KMS-11 (cell line): Measurements from ENCODE around the gene CAMTA1.

Experiments used
- H2AFZ ChIP-seq: fragments of 200-600 bp; sonication (generic); 2 replicates; pipeline ENCODE4 v1.6.1; 2016; ENCODE audit warnings: antibody characterized with exemption, mixed run types, low read depth
- H3K27ac ChIP-seq: fragments of 200-600 bp; sonication (generic); 2 replicates; pipeline ENCODE4 v1.6.1; 2016; ENCODE audit warnings: mild to moderate bottlenecking, mixed run types
- H3K27me3 ChIP-seq: fragments of 200-600 bp; sonication (generic); 2 replicates; pipeline ENCODE4 v1.6.1; 2017; ENCODE audit warnings: mild to moderate bottlenecking, low read depth, mixed run types, moderate library complexity; ENCODE audit not compliant: insufficient read depth
- H3K36me3 ChIP-seq: fragments of 200-600 bp; sonication (generic); 2 replicates; pipeline ENCODE4 v1.6.1; 2017; ENCODE audit warnings: mild to moderate bottlenecking, mixed run types; ENCODE audit not compliant: insufficient read depth
- H3K4me1 ChIP-seq: fragments of 200-600 bp; sonication (generic); 2 replicates; pipeline ENCODE4 v1.6.1; 2016; ENCODE audit warnings: mild to moderate bottlenecking, low read depth, mixed run types; ENCODE audit not compliant: poor library complexity, severe bottlenecking
- H3K4me2 ChIP-seq: fragments of 200-600 bp; sonication (generic); 2 replicates; pipeline ENCODE4 v1.7.0; 2016; ENCODE audit warnings: mild to moderate bottlenecking, mixed run types
- H3K4me3 ChIP-seq: fragments of 200-600 bp; sonication (generic); IDR thresholded peaks from 2 replicates; pipeline ENCODE4 v1.6.1; 2017; ENCODE audit warnings: low read depth, low read length, mixed read lengths; ENCODE audit not compliant: insufficient read depth
- H3K79me2 ChIP-seq: fragments of 200-600 bp; sonication (generic); 2 replicates; pipeline ENCODE4 v1.6.1; 2016; ENCODE audit warnings: low read depth, mixed run types; ENCODE audit not compliant: insufficient read depth
- H3K9ac ChIP-seq: fragments of 200-600 bp; sonication (generic); 2 replicates; pipeline ENCODE4 v1.6.1; 2016; ENCODE audit warnings: mild to moderate bottlenecking, mixed run types
- H4K20me1 ChIP-seq: fragments of 200-600 bp; sonication (generic); 2 replicates; pipeline ENCODE4 v1.6.1; 2016; ENCODE audit warnings: mild to moderate bottlenecking, mixed run types; ENCODE audit not compliant: insufficient read depth
- CTCF ChIP-seq: fragments of 200-600 bp; sonication (generic); conservative IDR thresholded peaks from 2 replicates; pipeline ENCODE4 v1.6.1; 2017; ENCODE audit warnings: low read depth, mild to moderate bottlenecking, antibody characterized with exemption, low read length, moderate library complexity, mixed read lengths

Gene CAMTA1

GRCh38 chr1:7322283-7322785 lies 537.1 kb downstream of the CAMTA1 start:
- Histone ChIP-seq H3K4me2 (no peak overlapping the region), H3K4me1 (no peaks in the 10 kb centered on the region), H3K4me3 (no peak overlapping the region), H3K9ac (no peak overlapping the region), H2AFZ (no peak overlapping the region), H3K27me3 (no peaks in the 10 kb centered on the region; the same call in 1 of the 2 replicates), H3K27ac (no peak overlapping the region), H3K79me2 (no peaks in the 10 kb centered on the region), H3K36me3 (no peaks in the 10 kb centered on the region), H4K20me1 (no peaks in the 10 kb centered on the region)
- no peak for TF ChIP-seq CTCF

- no peak overlapping the region for H3K9ac ChIP-seq
- H3K27ac ChIP-seq, result no peak overlapping the region
- no peaks in the 10 kb centered on the region for H3K79me2 ChIP-seq
- no peaks in the 10 kb centered on the region for H4K20me1 ChIP-seq
- no peak for TF ChIP-seq CTCF
- H2AFZ ChIP-seq, result no peak overlapping the region
- H3K4me3 ChIP-seq, result no peak overlapping the region
- no peaks in the 10 kb centered on the region; the same call in 1 of the 2 replicates for H3K27me3 ChIP-seq
- no peaks in the 10 kb centered on the region for H3K4me1 ChIP-seq
- no peak overlapping the region for H3K4me2 ChIP-seq
- H3K36me3 ChIP-seq, result no peaks in the 10 kb centered on the region
Measured at GRCh38 chr1:7322912-7323311, 537.7 kb downstream of the CAMTA1 start.

- H2AFZ ChIP-seq, result no peak overlapping the region
- no peak overlapping the region for H3K27ac ChIP-seq
- no peaks in the 10 kb centered on the region for H3K4me1 ChIP-seq
- no peaks in the 10 kb centered on the region for H3K79me2 ChIP-seq
- H3K4me3 ChIP-seq, result no peak overlapping the region
- no peak for TF ChIP-seq CTCF
- H3K27me3 ChIP-seq, result no peaks in the 10 kb centered on the region; the same call in 1 of the 2 replicates
- no peak overlapping the region for H3K9ac ChIP-seq
- no peaks in the 10 kb centered on the region for H4K20me1 ChIP-seq
- H3K4me2 ChIP-seq, result no peak overlapping the region
- no peaks in the 10 kb centered on the region for H3K36me3 ChIP-seq
Measured at GRCh38 chr1:7325254-7325653, 540.0 kb downstream of the CAMTA1 start.

GRCh38 chr1:7326366-7326765 lies 541.1 kb downstream of the CAMTA1 start:
- Histone ChIP-seq H3K36me3 (no peaks in the 10 kb centered on the region), H3K4me3 (no peak overlapping the region), H3K4me2 (no peak overlapping the region), H3K27me3 (no peaks in the 10 kb centered on the region; the same call in 1 of the 2 replicates), H3K79me2 (no peaks in the 10 kb centered on the region), H2AFZ (no peak overlapping the region), H3K9ac (no peak overlapping the region), H4K20me1 (no peaks in the 10 kb centered on the region), H3K27ac (no peak overlapping the region), H3K4me1 (no peaks in the 10 kb centered on the region)
- TF ChIP-seq CTCF, result no peak
